HG02884 (cell line): ENCODE data around the gene HS3ST1.
"Not testable (repeated sequence)": the region's sequence is repeated elsewhere in the genome, so short reads cannot be mapped to it uniquely, and the experiment has no call there.

Source experiments
- ATAC-seq: cut with Tn5 transposase; IDR thresholded peaks from one replicate; pipeline ENCODE4 v1.9.1; 2021; ENCODE audit warnings: mild to moderate bottlenecking, moderate library complexity; ENCODE audit not compliant: unreplicated experiment

The HS3ST1 gene

DNA sequence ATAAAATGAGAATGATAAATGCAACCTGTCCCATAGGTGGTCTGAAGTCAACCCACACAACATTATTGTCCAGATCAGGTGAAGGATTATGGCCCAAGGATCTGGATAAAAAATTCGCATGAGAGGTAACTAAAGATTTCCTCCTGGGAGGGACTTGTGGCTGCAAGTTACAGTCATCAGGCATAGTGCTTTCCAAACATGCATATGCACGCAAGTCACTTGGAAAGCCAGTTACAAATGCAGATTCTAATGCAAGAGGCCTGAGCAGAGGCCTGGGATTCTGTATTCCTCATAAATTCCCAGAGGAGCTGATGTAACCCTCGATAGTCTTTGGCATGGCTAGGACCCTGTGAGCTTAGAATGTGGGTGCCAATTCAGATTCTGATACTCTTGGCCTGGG, 21.1 kb downstream of the HS3ST1 start:
- ATAC-seq: no peak

DNA sequence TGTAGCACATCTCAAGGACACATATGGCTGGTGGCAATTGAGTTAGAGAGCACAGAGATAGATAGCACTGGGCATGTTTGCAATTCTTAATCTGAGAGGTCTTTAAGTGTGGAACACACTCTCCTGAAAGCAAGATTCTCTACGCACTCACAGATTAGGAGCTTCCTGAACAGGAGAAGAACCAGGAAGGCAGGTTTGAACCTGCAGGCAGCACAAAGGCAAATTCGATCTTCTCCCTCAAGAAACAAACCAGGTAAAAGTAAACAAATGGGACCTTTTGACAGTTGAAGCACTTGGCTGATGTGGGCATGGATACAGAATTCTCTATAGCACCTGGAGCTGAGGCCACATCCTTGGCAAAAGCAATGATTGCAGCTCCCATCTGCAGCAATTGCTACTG, 24.3 kb downstream of the HS3ST1 start:
- no peak for ATAC-seq

DNA sequence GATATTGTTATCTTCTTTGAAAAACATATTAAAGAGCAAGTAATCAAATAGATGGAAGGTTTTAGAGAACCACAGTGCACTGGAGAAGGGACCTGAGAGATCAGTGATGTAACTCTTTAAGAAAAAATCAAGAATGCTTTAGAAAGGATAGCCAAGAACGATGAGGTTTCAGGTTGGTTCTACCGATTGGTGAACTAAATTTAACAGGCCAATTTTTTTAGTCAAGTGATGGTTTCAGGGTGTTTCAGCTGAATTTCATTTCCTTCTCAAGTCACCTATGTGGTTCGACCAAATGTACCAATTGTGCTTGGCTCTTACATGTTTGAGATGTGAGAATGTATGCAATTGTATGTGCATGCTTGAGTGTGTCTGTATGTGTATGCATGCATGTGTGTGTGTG, 26.5 kb downstream of the HS3ST1 start:
- ATAC-seq: peak; percentile 53

DNA sequence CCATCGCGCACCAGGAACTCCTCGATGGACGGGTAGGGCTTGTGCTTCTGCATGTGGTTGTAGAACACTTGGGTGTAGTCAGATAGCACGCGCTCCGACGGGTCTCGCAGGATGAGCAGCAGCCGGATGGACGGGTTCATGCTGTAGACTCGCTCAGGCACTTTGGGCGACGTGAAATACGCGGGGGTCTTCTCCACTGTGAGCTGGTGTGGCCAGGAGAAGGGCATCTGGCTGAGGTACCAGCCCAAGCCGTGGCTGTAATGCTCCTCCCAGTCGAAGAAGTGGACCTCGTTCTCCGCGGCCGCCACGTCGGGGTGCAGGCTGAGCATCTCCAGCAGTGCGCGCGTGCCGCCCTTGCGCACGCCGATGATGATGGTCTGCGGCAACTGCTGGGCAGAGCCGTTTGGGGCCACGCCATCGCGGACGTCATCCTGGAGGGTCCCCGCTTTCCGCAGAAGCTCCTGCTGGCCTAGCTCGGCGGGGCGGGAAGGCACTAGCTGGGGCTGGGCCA, 29.2 kb downstream of the HS3ST1 start:
- no peak for ATAC-seq

DNA sequence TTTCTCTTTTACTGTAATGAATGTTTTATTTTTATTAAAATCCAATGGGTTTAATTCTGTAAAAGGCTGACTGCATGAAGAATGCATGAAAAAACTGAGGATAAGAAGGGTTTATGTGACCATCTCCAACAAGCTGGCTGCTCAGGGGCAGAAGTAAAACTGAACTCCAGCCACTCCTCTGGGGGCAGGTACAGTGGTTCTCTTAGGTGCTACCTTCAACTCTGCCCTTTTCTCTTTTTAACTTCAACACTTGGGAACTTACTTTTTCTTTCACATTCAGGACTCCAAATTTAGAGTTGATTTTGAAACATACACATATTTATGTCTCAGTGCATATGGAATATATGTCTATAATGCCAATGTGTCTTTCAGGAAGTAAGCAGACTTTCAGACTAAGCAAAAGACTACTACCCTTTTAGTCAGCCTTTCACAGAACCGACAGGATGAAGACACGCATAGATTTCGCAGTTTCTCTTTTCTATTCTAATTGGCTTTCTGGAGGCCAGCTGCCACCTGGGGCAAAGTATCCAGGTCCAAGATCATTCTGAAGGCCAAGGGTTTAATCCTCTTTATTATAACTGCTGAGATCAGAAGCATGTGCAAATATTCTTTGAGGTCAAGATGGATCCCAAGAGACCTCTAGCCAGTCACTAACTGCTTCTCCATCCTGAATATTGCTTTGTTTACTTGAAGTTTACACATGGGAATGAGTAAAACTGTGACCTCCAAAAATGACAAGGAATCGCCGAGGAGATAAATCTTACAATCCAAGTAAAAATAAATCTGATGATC, 30.7 kb downstream of the HS3ST1 start:
- peak; percentile 44 for ATAC-seq

DNA sequence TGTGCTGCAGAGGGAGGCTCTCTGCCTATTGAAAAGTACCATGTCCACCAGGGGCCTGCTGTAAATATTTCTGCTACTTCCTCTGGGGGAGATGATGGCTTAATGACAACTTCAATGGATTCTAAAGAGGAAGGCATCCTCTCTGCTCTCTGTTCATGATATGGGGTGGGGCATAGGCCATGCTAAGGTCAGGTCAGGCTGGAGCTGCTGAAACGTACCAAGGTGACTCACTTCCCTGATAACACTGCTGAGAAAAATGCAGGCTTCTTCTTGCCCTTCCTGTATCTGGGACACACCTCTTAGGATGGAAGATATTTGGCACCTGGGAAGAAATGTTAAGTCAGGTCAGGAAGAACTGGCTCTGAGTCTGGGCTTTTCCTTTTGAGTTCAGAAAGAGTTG, 31.5 kb downstream of the HS3ST1 start:
- no peak for ATAC-seq

DNA sequence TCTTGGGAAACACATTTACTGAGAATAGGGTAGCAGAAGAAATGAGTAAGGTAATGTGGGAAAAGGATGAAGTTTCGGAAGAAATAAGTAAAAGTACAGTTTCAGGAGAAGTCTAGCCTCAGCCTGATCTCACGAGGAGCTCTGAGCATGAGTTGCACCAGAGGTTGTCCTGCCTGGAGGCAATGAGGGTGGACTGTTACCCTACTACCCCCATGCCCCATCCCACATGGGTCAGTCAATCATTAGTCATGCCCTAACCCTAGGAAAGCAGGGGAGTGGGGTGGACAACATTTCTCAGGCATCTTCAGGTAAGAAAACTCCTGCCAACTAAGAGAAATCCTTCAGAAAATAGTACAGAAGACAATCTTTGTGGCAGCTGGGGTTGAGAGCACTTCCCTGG, 35.1 kb downstream of the HS3ST1 start:
- ATAC-seq: no peak

DNA sequence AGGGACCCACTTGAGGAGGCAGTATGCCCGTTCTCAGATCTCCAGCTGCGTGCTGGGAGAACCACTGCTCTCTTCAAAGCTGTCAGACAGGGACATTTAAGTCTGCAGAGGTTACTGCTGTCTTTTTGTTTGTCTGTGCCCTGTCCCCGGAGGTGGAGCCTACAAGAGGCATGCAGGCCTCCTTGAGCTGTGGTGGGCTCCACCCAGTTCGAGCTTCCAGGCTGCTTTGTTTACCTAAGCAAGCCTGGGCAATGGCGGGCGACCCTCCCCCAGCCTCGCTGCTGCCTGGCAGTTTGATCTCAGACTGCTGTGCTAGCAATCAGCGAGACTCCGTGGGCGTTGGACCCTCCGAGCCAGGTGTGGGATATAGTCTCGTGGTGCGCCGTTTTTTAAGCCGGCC, 44.6 kb downstream of the HS3ST1 start:
- not testable (repeated sequence) for ATAC-seq

DNA sequence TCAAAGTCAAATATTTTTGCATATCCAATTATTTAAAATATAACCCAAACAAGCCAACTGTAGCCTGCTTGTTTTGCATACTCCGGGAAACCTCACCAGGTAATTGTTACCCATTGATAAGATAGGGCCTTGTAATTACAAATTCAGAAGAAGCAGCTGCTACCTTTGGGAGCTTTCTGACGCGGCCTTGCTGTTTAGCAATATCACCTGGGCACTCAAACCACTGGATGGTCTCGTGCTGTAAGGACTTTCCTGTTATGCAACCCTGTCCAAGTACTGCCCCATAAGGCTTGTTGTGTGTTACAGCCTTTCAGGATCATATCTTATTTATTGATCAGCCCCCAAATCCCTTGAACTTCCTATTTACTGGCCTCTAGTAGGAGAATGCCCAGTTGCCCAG, 52.1 kb downstream of the HS3ST1 start:
- no peak for ATAC-seq

DNA sequence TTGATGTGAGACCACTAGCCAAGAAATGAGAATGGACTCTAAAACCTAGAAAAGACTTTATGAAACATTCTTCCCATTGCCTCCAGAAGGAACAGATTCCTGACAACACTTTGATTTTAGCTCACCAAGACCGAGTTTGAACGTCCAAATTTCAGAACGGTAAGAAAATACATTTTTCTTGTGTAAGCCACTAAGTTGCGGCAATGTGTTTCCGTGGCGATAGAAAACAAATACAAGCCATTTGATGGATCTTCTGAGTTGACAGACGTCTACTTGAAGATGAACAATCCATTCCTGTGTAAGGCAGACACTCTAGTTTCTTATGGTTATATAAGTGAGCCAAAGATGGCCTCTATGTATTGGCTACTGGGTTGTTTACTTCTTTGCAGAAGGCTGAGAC, 52.5 kb downstream of the HS3ST1 start:
- ATAC-seq: no peak

DNA sequence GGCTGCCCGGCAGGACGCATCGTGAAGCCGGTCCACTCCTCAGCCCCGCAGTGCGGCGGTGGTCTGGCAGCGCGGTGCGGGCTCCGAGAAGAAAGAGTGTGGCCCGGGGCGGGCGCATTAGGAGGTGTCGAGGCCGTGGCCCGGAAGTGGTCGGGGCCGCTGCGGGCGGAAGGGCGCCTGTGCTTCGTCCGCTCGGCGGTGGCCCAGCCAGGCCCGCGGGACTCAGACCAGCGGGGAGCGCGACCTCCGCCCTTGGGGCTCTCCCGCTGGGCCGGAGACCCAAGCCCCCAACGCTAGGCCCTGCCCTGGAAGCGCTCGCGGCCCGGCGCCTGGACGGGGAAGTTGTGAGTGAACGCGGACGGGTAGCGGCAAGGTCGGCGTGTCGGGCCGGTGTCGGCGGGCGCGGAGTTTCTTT, 60.0 kb downstream of the HS3ST1 start:
- ATAC-seq: no peak

DNA sequence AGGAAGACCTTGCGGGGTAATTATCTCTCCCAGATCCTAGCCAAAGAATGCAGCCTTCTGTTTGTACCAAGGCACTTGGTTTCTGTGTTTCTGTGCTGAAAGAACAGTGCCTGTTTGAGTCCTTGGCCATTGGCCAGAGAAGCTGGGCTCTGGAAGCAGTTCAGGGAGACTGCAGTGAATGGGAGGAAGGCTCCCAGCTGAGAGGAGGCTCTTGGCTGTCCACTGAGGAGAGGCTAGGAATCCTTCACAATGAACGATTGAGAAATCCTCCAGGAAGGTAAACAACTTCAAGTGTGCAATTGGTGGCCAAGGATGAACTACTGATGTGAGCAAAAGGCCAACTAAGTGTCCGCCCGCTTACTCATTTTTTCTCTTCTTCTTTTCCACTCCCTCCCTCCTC, 61.3 kb downstream of the HS3ST1 start:
- ATAC-seq: no peak

DNA sequence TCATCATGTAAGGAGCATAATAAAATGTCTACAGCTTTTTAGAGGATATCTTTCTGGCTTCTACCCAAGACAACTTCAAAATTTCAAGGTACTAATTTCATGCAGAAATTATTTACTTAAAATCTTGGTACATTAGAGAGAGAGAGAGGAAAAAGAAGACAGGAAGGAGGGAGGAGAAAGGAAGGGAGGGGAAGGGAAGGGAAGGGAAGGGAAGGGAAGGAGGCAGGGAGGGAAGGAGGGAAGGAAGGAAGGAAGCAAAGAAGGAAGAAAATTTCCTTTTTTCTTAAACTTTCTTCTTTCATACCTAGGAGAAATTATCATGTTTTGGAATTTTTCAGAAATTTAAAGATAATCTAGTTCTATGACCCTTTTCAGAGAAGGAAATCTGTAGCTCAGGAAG, 61.8 kb downstream of the HS3ST1 start:
- no peak for ATAC-seq

DNA sequence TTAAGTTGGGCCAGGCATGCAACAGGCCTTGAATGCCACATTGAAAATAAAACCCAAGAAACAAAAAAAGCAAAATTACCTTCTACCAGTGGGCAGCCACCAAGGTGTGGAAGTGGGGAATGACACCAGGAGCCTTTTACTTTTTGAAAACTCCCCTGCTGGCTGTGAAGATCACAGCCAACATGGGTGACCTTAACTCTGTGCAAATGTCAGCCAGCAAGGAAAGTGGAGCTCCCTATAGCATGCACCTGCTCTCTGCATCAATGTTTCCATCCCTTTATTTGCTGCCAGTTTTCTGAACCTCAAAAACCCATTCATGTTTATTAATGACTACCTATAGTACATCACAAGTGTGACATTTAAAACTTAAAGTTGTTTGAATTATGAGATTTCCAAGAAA, 63.7 kb downstream of the HS3ST1 start:
- no peak for ATAC-seq

DNA sequence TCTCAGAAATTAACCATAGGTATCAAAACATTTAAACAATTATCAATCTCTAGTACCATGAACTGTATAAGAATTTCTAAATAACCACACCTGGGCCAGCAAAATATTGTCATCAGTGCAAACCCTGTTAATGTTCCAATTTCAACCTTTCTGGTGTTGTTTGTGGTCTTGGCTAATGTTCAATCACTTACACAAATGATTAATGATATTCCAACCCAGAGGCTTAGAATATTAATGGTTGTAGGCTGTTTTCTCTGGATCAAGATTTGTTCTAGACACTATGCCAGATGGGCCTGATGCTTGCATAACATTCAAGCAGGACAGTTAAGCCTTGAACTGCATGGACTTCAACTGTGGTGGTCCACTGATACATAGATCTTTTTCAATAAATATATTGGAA, 69.1 kb downstream of the HS3ST1 start:
- ATAC-seq: no peak

DNA sequence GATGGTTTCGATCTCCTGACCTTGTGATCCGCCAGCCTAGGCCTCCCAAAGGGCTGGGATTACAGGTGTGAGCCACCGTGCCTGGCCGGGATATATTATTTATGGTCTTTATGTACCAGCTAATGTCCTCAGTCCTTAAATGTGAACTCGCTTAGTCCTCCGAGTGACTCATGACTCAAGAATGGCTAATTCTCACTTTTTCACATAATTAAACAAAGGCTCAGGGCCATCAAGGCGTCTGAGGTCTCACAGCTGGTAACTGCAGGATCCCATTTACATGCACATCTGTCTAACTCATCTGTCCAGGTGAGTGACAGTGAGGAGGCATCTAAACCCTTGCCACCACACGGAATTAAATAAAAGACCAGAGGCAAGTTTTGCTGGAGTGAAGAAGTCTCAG, 73.5 kb downstream of the HS3ST1 start:
- no peak for ATAC-seq

DNA sequence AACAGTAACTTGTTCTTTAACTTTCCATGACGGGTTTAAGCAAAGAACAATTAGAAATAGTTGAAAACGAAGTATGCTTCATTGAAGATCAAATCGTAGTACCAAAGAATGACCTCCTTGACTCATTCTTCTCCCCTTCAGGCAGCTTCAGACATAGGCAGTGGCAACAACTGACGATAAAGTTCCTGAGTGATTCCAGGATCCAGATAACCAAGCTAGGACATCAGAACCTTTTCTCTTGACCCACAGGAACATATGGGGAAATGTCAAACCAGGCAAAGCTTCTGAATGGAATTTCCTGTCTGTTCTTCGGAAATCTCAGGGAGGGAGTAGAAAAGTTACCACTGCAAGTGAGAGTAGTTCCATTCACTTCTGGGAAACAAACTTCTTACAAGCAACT, 74.2 kb downstream of the HS3ST1 start:
- ATAC-seq: no peak

DNA sequence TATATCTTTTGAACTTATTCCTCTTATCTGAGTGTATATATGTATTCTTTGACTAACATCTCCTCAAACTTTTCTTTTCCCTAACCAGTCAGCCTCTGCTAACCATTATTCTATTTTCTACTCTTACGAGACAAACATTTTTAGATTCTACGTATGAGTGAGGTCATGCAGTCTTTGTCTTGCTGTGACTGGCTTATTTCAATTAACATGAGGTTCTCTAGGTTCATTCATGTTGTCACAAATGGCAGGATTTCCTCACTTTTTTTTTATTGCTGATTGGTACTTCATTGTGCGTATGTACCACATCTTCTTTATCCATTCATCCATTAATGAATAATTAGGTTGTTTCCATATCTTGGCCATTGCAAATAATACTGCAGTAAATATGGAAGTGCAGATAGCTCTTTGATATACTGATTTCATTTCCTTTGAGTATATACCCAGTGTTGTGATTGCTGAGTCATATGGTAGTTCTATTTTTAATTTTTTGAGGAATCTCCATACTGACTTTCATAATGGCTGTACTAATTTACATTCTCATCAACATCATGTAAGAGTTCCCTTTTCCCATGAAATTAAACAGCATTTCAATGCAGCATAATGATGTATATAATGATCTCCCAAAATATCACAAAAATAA, 80.1 kb downstream of the HS3ST1 start:
- no peak for ATAC-seq

DNA sequence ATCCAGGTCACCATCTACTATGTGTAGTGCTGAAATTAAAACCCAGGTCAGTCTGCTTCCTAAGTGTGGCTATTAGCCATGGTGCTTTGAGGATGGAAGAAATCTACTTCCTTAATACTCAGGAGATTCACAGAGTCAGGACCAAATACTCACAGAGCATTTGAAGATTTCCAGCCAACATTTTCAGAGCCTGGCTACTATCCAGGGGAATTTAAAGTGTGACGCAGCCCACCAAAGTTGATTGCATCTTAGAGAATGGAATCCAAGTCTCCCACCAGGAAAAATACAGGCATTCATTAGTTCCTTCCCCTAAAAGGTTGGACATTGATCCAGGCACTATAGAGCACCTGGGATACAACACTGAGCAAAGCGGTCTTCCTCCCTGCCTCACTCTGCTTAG, 83.8 kb downstream of the HS3ST1 start:
- no peak for ATAC-seq

DNA sequence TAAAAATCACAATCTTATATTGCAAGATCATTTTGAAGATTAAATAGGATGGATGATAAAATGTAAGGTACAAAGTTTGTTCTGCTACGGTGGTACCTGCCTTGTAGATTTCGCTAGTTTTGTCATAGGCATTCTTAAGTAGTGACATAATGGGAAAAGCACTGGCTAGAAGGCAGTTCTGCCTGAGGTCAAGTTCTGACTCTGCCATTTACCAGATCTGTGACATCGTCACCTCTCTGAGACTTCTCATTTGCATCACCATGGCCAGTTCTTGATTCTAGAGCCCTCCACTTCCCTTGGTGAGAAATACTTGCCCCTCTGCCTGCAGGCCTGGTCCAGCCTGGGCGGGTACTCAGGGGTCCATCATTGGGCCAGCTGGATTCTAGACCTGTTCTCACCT, 85.2 kb downstream of the HS3ST1 start:
- no peak for ATAC-seq
